GM19351 (cell line): ENCODE measurements around the gene GREB1L.

Experiments
- ATAC-seq: cut with Tn5 transposase; IDR thresholded peaks from one replicate; pipeline ENCODE4 v1.9.1; 2021; ENCODE audit warnings: mild to moderate bottlenecking, moderate library complexity; ENCODE audit not compliant: unreplicated experiment

The GREB1L gene

DNA sequence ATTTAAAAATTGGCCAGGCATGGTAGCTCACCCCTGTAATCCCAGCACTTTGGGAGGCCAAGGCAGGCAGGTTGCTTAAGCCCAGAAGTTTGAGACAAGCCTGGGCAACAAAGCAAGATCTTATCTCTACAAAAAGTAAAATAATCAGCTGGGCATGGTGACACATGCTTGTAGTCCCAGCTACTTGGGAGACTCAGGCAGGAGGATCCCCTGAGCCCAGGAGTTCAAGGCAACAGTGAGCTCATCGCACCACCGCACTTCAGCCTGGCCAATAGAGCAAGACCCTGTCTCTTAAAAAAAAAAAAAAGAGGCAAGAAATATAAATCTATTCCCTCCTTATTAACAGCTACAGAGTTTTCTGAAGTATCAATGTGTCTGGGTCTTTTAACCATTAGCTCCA lies 306.6 kb downstream of the GREB1L start:
- ATAC-seq: no peak

DNA sequence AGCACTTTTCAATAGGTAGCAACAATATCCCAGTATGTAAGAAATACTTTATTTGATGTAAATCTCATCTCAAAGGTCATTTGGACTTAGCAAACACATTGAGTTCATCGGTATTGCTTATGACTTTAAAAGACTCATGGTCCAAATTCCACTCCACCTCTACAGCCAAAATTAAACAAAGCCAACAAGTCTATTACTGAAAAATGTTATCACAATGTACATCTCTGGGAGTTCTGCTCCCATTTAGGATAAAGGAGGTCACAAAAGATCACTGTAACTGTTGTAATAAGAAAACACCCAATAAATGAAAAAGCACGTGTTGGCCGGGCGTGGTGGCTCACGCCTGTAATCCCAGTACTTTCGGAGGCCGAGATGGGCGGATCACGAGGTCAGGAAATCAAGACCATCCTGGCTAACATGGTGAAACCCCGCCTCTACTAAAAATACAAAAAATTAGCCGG lies 308.5 kb downstream of the GREB1L start:
- ATAC-seq: no peak

GRCh38 chr18:21557607-21558253 lies 315.7 kb downstream of the GREB1L start:
- ATAC-seq: no peak

- no peak for ATAC-seq
Measured at GRCh38 chr18:21559195-21559594, 317.2 kb downstream of the GREB1L start.

- ATAC-seq: no peak
Measured at GRCh38 chr18:21571772-21572171, 329.7 kb downstream of the GREB1L start.
